ENCODE measurements around the gene ZNF467.

ZNF467 gene

DNA sequence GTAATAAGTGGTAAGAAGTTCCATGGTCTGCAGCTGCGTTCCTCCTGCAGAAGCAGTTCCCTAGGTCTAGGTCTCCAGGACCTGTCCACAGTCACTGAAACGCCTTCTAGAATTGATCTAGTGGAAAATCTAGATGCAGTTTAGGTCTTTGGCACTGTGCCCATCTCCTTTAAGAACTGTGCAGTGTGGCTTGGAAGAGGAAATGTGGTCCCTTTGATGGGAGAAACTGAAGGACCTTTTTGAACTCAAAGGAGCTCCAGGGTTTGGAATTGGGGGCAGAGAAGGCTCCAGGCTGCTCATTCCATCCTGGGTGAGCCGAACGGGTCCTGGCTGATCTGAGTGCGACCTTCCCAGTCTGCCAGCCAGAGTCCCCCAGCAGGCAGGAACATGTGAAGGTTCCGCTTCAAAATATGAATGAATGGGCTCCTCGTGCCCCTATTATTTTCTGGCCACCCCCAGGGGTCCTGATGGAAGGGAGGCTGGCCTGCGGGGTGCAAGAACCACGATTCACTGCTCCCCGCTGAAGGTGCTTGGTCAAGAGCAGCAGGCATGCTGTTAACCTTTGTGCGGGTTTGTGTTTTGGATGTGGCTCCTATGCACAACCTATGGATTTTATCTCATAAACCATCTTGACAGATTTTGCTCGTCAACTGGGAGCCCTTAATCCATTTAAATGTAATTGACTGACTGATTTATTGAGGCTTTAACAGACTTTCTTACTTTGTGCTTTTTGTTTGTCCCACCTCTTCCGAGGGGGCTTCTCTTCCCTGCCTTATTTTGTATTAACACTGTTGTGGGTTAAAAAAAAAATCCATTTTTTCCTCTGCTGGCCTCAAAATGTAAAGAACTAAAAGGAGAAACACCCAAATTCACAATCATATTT is 36.7 kb downstream of the ZNF467 start:
- no peak for FAIRE-seq
- TF ChIP-seq CTCF (IDR thresholded peaks at IDR 0.05; ENCODE audit: insufficient read depth, missing control alignments) = no peak
- no peak for DNase-seq (ENCODE audit: insufficient read length, low spot score)

DNA sequence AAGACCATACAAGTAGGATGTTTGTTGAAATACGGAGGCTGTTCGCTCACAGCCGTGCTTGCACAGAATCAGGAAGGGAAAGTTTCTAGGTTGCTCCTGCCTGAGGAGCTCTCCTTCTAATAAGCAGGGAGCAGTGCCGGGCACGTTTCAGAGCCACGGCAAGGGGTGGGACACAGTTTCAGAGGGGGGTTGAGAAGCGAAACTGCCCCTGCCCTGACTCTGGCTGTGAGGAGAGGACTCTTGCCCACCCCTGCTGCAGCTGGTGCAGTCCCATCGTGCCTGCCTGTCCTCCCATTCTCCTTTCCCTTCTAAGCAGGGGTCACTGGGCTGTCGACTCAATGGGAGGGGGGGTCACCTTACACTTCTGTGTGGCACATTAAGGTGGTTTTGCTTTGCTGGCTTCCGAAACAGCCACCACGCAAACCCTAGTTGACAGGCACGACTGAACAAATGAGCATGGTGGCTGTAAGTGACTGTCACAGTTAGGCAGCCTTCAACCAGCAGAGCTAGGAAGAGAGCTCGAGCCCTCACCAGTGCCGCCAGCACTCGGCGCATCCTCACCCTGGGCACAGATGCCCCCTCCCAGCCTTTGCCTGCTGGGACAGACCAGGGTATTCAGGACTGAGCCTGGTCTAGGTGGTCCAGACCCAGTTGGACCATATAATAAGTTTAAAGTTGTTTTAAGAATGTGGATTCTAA is 37.5 kb downstream of the ZNF467 start:
- no peak for DNase-seq (ENCODE audit: insufficient read length, low spot score)
- no peak for FAIRE-seq
- no peak for TF ChIP-seq CTCF (IDR thresholded peaks at IDR 0.05; ENCODE audit: insufficient read depth, missing control alignments)

DNA sequence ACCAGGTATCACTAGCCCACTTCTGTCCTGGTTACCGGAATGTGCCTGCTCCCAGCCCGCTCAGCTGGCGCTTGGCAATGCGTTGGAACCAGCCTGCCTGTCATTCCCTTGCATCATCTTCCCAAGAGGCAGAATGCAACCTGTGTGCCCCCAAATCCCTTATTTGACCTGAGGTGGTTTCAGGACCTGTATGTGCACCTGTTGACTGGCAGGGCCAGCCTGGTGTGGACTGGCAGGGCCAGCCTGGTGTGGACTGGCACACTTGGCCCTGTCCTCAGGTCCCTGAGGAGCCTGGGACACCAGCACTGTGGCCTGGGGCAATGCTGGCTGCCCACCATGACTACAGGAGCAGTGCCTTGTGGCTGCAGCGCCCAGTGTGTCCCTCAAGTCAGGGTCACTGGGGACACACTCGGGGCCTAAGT is 38.2 kb downstream of the ZNF467 start:
- no peak for TF ChIP-seq CTCF (IDR thresholded peaks at IDR 0.05; ENCODE audit: insufficient read depth, missing control alignments)
- DNase-seq (ENCODE audit: insufficient read length, low spot score) (no peak), FAIRE-seq (no peak)

DNA sequence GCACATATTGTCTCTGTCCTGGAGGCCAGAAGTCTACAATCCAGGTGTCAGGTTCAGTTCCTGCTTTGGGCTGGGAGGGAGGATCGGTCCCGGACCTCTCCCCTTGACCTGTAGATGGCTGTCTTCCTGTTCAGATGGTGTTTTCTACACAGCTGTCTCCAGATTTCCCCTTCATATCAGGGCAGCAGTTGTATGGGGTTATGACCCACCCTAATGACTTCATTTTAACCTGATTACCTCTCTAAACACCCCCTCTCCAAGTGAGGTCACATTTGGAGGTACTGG is 38.7 kb downstream of the ZNF467 start:
- TF ChIP-seq CTCF (IDR thresholded peaks at IDR 0.05; ENCODE audit: insufficient read depth, missing control alignments) = no peak
- DNase-seq (ENCODE audit: insufficient read length, low spot score) (no peak), FAIRE-seq (no peak)

- no peak for DNase-seq (ENCODE audit: insufficient read length, low spot score)
- no peak for FAIRE-seq
- no peak for TF ChIP-seq CTCF (IDR thresholded peaks at IDR 0.05; ENCODE audit: insufficient read depth, missing control alignments)
These were observed 39.2 kb downstream of the ZNF467 start for GRCh38 chr7:149733924-149734790.

DNA sequence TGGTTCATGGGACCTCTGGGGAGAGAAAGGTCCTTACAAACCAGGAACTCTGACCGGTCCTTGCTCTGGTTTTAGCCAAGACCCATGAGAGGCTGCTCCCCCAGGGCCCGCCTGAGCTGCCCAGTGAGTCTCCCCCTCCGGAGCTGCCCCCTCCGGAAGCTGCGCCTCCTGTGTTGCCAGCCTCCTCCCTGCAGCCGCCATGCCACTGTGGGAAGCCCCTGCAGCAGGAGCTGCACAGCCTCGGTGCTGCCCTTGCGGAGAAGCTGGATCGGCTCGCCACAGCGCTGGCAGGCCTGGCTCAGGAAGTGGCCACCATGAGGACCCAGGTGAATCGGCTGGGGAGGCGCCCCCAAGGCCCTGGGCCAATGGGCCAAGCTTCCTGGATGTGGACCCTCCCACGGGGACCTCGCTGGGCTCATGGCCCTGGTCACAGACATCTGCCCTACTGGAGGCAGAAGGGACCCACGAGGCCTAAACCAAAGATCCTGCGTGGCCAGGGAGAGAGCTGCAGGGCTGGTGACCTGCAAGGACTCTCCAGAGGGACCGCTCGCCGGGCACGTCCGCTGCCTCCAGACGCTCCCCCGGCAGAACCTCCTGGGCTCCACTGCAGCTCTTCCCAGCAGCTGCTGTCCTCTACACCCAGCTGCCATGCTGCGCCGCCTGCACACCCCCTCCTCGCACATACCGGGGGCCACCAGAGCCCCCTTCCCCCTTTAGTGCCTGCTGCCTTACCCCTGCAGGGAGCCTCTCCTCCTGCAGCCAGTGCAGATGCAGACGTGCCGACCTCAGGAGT is 40.1 kb downstream of the ZNF467 start:
- no peak for DNase-seq (ENCODE audit: insufficient read length, low spot score)
- no peak for TF ChIP-seq CTCF (IDR thresholded peaks at IDR 0.05; ENCODE audit: insufficient read depth, missing control alignments)
- no peak for FAIRE-seq

All from D721Med (cell line).